Measurements from ENCODE around the gene NIPAL1.

The NIPAL1 gene

DNA sequence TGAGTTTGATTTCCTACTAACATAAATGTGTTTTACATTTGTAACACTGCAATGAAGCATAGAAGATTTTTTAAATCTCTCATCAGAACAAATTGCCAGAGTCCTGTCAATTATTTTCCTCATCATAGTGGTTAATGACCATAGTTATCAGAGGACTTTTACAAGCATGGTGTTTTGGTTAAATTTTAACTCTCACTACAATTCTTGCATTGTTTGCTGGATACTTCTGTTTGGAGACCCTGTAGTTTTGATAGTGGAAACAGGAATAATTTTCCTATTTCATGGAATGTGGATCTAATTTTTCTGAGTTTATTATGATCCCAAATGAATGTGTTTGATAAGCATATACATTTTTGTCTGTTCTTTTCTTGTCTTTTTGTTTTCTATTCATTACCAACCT lies 16.8 kb downstream of the NIPAL1 start:
- Mint-ChIP-seq H3K27ac (no peak overlapping the region), H3K9me3 (no peaks in the 10 kb centered on the region)
- intact Hi-C loops (cut with micrococcal nuclease): loop anchor here (5.0 kb wide), 1 partner anchor 54 kb away; no protein-coding TSS in a partner anchor

DNA sequence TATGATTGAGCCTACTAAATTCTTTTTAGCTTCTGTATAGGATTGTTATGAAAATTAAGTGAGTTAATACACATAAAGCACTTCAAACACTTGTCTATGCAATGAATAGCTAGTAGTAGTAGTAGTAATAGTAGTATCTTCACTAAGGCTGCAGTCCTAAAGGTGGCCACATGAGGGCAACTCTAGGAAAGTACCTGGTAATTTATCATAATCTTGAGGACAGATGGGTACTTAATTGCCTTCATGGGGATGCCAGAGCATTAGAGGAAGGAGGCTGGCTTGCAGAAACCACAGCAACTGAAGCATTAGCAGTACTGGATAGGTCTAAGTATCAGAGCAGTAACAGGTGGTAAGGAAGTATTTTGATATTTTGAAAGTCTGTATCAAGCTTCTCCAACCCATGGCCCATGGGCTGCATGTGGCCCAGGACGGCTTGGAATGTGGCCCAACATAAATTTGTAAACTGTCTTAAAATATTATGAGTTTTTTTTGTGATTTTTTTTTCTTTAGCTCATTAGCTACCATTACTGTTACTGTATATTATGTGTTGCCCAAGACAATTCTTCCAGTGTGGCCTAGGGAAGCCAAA lies 17.3 kb downstream of the NIPAL1 start:
- no peak overlapping the region for H3K27ac Mint-ChIP-seq
- peaks cover 14% of the 10 kb centered on the region for H3K4me1 Mint-ChIP-seq (ENCODE audit: low read depth)
- intact Hi-C loops (cut with micrococcal nuclease): loop anchor here (5.0 kb wide), 1 partner anchor 53 kb away; no protein-coding TSS in a partner anchor
- H3K27me3 Mint-ChIP-seq: peaks cover 11% of the 10 kb centered on the region
- no peaks in the 10 kb centered on the region for H3K36me3 Mint-ChIP-seq (ENCODE audit: low read depth)
- no peak overlapping the region for H3K4me3 Mint-ChIP-seq
- no peaks in the 10 kb centered on the region for H3K9me3 Mint-ChIP-seq

More for the DNA sequence above, 16.8 kb downstream of the NIPAL1 start:
- Mint-ChIP-seq H3K4me3 (no peak overlapping the region), H3K36me3 (ENCODE audit: low read depth) (no peaks in the 10 kb centered on the region), H3K4me1 (ENCODE audit: low read depth) (peaks cover 18% of the 10 kb centered on the region), H3K27me3 (peaks cover 11% of the 10 kb centered on the region)

DNA sequence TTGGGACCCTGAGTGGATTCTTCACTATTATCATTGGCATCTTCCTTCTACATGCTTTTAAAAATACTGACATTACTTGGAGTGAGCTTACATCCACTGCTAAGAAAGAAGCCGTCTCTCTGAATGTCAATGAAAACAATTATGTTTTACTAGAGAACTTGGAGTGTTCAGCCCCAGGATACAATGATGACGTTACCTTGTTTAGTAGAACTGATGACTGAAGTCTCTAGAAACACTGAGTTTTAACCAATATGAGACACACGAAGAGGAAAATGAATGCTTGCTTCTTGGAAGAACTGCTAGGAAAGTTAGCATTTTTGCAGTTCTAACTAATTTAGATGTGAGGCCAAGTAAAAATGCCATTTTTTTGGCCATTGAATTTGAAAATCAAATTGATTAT lies 19.4 kb downstream of the NIPAL1 start:
- no peak overlapping the region for H3K27ac Mint-ChIP-seq
- H3K27me3 Mint-ChIP-seq: peaks cover 13% of the 10 kb centered on the region
- H3K4me1 Mint-ChIP-seq (ENCODE audit: low read depth): peaks cover 10% of the 10 kb centered on the region
- H3K4me3 Mint-ChIP-seq: no peak overlapping the region
- intact Hi-C loops (cut with micrococcal nuclease): no loop called here
- no peaks in the 10 kb centered on the region for H3K9me3 Mint-ChIP-seq
- no peaks in the 10 kb centered on the region for H3K36me3 Mint-ChIP-seq (ENCODE audit: low read depth)

DNA sequence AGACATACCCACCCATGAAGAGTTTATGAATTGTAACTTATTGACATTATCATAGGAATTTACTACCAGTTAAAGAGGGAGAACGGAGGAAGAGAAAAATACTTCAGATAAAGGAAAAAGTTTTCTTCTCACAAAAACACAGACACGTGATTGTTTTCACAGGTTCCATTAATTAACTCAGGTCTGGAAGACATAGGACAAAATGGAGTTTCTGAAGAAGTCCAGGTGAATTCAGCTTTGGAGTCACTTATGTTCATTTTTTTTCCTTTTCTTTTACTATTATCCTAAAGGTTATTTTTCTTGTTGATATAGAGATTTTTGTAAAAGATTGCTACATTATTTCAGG lies 20.5 kb downstream of the NIPAL1 start:
- peaks cover 21% of the 10 kb centered on the region for H3K27me3 Mint-ChIP-seq
- no peaks in the 10 kb centered on the region for H3K36me3 Mint-ChIP-seq (ENCODE audit: low read depth)
- H3K4me1 Mint-ChIP-seq (ENCODE audit: low read depth): peaks cover 10% of the 10 kb centered on the region
- H3K4me3 Mint-ChIP-seq: no peak overlapping the region
- intact Hi-C loops (cut with micrococcal nuclease): no loop called here
- no peaks in the 10 kb centered on the region for H3K9me3 Mint-ChIP-seq
- no peak overlapping the region for H3K27ac Mint-ChIP-seq

DNA sequence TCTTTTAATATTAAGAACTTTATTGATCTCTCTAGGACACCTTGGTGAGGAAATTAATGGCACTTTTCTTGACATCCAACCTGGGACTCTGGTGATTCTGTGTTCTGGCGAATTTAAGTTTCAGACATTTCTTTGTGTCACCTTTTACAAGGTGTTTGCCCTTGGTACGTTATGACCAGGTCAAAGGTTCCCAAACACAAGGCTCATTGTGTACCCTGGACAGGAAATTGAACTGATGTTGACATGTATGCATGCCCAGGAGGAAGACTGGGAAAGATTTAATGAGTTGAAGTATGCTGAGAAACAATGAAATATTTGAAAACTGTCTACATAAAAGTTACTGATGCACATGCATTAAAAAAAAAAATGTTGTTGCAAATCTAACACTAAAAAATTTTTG lies 22.1 kb downstream of the NIPAL1 start:
- Mint-ChIP-seq H3K36me3 (ENCODE audit: low read depth) (no peaks in the 10 kb centered on the region), H3K27ac (no peak overlapping the region), H3K9me3 (no peaks in the 10 kb centered on the region), H3K27me3 (peaks cover 31% of the 10 kb centered on the region), H3K4me3 (no peak overlapping the region), H3K4me1 (ENCODE audit: low read depth) (peaks cover 15% of the 10 kb centered on the region)
- intact Hi-C loops (cut with micrococcal nuclease): no loop called here

DNA sequence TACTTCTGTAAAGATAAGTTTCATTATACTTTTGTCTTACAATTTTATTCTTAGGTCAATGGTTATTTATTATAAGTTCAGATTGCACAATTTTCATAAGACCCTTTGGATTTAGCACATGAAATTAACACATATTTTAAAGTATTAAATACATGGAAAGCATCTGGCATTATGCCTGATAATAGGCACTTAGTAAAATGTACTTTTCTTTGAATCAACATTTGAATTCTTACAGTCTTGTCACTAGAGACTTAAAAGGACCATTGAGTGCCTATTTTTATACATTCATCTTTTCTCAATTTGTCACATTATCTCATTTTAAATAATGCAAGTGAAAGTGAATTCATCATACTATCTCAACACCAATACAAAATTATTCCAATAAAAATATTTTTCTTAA lies 23.0 kb downstream of the NIPAL1 start:
- Mint-ChIP-seq H3K4me1 (ENCODE audit: low read depth) (peaks cover 15% of the 10 kb centered on the region), H3K4me3 (no peak overlapping the region), H3K9me3 (no peaks in the 10 kb centered on the region), H3K36me3 (ENCODE audit: low read depth) (no peaks in the 10 kb centered on the region), H3K27me3 (peaks cover 37% of the 10 kb centered on the region), H3K27ac (no peak overlapping the region)
- intact Hi-C loops (cut with micrococcal nuclease): no loop called here

DNA sequence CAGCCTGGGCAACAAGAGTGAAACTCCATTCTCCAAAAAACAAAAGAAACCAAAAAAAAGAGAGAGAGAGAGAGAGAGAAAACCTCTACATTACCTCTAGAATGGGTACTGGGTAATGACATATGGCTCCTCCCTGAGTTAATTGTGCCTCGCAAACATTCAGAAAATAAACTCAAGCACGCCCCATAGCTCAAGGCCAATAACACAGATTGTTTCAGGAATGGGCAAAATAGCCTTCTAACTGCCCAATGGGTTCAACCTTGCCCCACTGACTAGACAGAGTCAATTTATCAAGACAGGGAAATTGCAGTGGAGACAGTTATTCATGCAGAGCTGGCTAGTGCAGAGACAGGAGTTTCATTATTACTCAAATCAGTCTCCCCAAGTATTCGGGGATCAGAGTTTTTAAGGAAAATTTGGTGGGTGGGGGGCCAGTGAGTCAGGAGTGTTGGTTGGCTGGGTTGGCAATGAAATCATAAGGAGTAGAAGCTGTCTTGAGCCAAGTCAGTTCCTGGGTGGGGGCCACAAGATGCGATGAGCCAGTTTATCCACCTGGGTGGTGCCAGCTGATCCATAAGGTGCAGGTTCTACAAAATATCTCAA lies 25.1 kb downstream of the NIPAL1 start:
- Mint-ChIP-seq H3K4me1 (ENCODE audit: low read depth) (peaks cover 21% of the 10 kb centered on the region), H3K27ac (no peak overlapping the region), H3K4me3 (no peak overlapping the region), H3K27me3 (peaks cover 50% of the 10 kb centered on the region), H3K36me3 (ENCODE audit: low read depth) (no peaks in the 10 kb centered on the region), H3K9me3 (no peaks in the 10 kb centered on the region)
- intact Hi-C loops (cut with micrococcal nuclease): no loop called here

DNA sequence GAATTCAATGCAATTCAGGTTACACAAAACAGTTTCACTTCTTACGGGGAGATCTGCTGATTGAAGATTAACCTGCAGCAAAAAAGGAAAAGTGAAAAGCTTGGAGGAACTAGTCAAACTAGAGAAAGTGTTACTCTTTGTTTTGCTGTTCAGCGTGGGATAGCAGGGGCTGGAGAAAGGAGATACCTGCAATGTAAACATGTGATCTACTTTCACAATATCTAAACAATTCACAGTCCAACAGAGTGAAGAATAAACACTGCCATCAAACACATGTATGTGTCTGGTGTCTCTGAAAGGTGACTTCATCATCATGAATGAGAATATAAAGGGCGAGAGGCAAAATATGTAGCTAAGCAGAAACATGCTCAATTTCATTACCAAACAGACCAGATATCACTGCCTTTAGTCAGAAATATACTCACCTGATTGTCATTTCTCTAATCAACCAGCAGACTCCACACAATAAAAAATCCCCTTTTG lies 26.4 kb downstream of the NIPAL1 start:
- H3K27me3 Mint-ChIP-seq: peaks cover 63% of the 10 kb centered on the region
- intact Hi-C loops (cut with micrococcal nuclease): no loop called here
- no peak overlapping the region for H3K4me3 Mint-ChIP-seq
- H3K36me3 Mint-ChIP-seq (ENCODE audit: low read depth): no peaks in the 10 kb centered on the region
- no peak overlapping the region for H3K27ac Mint-ChIP-seq
- no peaks in the 10 kb centered on the region for H3K9me3 Mint-ChIP-seq
- peaks cover 29% of the 10 kb centered on the region for H3K4me1 Mint-ChIP-seq (ENCODE audit: low read depth)

DNA sequence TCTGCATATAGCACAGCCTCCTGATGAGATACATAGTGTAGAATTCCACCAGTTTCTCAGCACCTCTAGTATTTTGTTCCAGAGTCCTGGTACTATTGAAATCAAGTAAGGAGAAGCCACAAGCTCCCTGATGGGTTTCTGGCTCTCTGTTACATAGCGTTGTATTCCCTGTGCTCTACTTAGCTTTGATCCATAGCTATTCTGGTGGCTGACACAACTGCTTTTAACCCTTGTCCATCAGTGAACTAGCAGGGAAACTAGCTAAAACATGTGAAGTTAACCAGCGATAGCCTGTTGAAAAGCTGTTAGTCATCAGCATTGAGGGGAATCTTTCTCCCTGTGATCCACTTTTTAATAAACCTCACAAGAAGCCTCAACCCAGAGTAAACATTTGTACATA lies 26.9 kb downstream of the NIPAL1 start:
- Mint-ChIP-seq H3K27ac (no peak overlapping the region), H3K27me3 (peaks cover 64% of the 10 kb centered on the region), H3K4me1 (ENCODE audit: low read depth) (peaks cover 32% of the 10 kb centered on the region), H3K9me3 (no peaks in the 10 kb centered on the region), H3K4me3 (no peak overlapping the region), H3K36me3 (ENCODE audit: low read depth) (no peaks in the 10 kb centered on the region)
- intact Hi-C loops (cut with micrococcal nuclease): no loop called here

DNA sequence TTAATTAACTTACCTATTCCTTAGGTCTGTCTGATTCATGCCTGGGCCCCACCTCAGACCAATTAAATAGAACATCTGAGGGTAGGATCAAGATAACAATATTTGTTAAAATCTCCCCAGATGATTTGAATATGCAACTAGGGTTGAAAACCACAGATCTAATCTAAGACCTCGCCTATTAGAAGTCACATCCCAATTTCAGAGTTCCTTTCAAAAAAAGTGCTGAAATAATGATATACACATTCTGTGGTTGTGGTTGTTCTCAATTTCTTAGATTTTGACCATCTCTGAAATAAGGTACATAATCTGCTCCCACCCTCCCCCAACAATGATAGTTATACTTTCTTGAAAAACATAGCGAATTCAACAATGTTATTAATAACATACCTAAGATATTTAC lies 27.7 kb downstream of the NIPAL1 start:
- intact Hi-C loops (cut with micrococcal nuclease): no loop called here
- peaks cover 34% of the 10 kb centered on the region for H3K4me1 Mint-ChIP-seq (ENCODE audit: low read depth)
- no peaks in the 10 kb centered on the region for H3K9me3 Mint-ChIP-seq
- peaks cover 72% of the 10 kb centered on the region for H3K27me3 Mint-ChIP-seq
- H3K4me3 Mint-ChIP-seq: no peak overlapping the region
- H3K36me3 Mint-ChIP-seq (ENCODE audit: low read depth): no peaks in the 10 kb centered on the region
- no peak overlapping the region for H3K27ac Mint-ChIP-seq

DNA sequence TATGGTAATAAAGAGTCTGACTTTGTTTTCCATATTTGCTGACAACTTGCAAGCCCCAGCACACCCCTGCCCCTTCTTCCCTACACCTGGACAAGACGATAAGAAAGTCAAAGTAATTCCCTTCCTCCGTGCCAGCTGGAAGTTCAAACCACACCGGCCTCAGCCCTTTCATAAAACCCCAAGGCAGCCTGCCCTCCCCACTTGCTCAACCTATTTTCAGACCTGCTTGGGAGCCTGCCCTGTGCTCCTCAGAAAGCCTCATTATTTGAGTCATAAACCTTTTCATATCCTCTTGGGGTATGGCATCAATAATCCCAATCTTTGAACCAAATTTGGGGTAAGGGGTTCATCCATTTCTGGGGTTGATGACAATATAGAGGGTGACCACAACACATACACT lies 29.5 kb downstream of the NIPAL1 start:
- H3K36me3 Mint-ChIP-seq (ENCODE audit: low read depth): no peaks in the 10 kb centered on the region
- H3K27ac Mint-ChIP-seq: no peak overlapping the region
- peaks cover 84% of the 10 kb centered on the region for H3K27me3 Mint-ChIP-seq
- no peaks in the 10 kb centered on the region for H3K9me3 Mint-ChIP-seq
- H3K4me3 Mint-ChIP-seq: no peak overlapping the region
- H3K4me1 Mint-ChIP-seq (ENCODE audit: low read depth): peaks cover 39% of the 10 kb centered on the region
- intact Hi-C loops (cut with micrococcal nuclease): no loop called here

DNA sequence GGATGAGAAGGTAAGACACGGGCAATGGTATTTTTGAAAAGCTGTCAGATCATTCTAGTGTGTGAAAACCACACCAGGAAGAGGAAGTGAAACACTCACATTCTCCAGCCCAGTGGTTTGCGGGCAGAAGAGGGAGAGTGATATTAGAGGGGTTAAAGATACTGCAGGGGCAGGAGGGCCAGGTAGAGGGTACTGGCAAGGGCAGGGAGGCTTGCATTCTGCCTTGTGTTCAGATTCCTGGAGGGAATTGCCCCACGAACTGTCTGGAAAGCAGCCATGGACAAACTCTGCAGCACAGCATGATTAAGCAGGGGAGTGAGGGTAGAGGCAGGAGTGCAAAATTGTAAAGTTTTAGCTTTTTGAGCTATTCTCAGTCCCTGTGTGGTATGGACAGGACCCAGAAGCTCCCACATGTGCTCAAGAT lies 30.9 kb downstream of the NIPAL1 start:
- H3K27me3 Mint-ChIP-seq: peaks cover 78% of the 10 kb centered on the region
- H3K4me3 Mint-ChIP-seq: no peak overlapping the region
- no peaks in the 10 kb centered on the region for H3K9me3 Mint-ChIP-seq
- H3K4me1 Mint-ChIP-seq (ENCODE audit: low read depth): peaks cover 39% of the 10 kb centered on the region
- intact Hi-C loops (cut with micrococcal nuclease): no loop called here
- no peaks in the 10 kb centered on the region for H3K36me3 Mint-ChIP-seq (ENCODE audit: low read depth)
- H3K27ac Mint-ChIP-seq: no peak overlapping the region

DNA sequence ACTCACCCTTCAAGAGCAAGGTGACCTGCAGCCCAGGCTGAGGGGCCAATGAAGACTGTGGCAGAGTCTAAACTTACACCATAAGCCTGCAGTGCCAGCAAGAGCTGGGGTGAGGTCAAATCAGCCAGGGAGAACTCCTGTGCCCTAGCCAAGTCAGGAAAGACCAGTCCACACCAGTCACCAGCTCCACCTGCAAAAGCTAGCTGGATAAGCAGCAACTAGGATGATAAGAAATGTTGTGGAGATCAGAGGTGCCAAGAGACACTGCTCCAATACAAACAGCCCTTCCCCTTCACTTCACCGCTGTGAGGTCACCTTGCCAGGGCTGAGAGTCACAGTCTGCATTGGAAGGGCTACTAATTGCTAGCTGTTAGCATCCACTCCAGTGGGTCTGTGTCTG lies 31.3 kb downstream of the NIPAL1 start:
- Mint-ChIP-seq H3K36me3 (ENCODE audit: low read depth) (no peaks in the 10 kb centered on the region), H3K4me3 (no peak overlapping the region), H3K4me1 (ENCODE audit: low read depth) (peaks cover 35% of the 10 kb centered on the region), H3K27me3 (peaks cover 74% of the 10 kb centered on the region), H3K27ac (no peak overlapping the region), H3K9me3 (no peaks in the 10 kb centered on the region)
- intact Hi-C loops (cut with micrococcal nuclease): no loop called here

DNA sequence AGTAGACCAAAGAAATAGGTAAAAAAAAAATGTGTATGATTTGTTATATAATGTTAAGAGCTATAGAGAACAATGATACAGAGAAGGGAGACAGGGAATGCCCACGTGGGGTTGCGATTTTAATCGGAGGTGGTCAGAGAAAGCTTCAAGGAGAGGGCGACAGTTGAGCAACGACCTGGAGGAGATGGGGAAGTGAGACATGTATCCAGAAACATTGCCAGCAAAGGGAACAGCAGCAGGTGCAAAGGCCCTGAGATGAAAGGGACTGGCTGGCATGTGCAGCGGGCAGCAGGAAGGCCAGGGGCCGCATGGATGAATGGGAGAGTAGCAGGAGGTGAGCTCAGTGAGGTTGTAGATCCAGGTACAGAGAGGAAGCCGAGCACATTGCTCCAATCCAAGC lies 32.9 kb downstream of the NIPAL1 start:
- H3K4me1 Mint-ChIP-seq (ENCODE audit: low read depth): peaks cover 33% of the 10 kb centered on the region
- intact Hi-C loops (cut with micrococcal nuclease): no loop called here
- H3K27ac Mint-ChIP-seq: no peak overlapping the region
- no peak overlapping the region for H3K4me3 Mint-ChIP-seq
- H3K36me3 Mint-ChIP-seq (ENCODE audit: low read depth): no peaks in the 10 kb centered on the region
- no peaks in the 10 kb centered on the region for H3K9me3 Mint-ChIP-seq
- peaks cover 61% of the 10 kb centered on the region for H3K27me3 Mint-ChIP-seq

DNA sequence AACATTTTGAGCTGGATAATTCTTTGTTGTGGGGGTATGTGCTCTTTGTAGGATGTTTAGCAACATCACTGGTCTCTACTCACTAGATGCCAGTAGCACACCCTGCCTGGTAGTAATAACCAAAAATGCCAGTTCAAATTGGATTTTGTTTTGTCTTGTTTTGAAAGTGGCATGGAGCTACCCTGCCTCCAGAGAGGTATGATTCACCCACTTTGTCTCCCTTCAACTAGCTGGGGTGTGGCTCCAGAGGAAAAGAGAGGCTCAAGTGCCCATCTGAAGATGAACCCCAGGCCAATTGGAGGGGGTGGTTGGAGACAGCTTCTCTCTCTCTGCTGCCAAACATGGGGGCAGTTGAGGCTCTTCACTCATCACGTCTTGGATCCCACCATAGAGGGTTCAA lies 34.5 kb downstream of the NIPAL1 start:
- H3K4me1 Mint-ChIP-seq (ENCODE audit: low read depth): peaks cover 29% of the 10 kb centered on the region
- H3K27me3 Mint-ChIP-seq: peaks cover 51% of the 10 kb centered on the region
- intact Hi-C loops (cut with micrococcal nuclease): no loop called here
- no peaks in the 10 kb centered on the region for H3K9me3 Mint-ChIP-seq
- H3K36me3 Mint-ChIP-seq (ENCODE audit: low read depth): no peaks in the 10 kb centered on the region
- H3K4me3 Mint-ChIP-seq: no peak overlapping the region
- no peak overlapping the region for H3K27ac Mint-ChIP-seq

Data from dendritic cell treated with granulocyte-macrophage colony-stimulating factor and Interleukin-4, amounts not matched to agents 40 ng/mL and 50 ng/mL, for 4 days (primary cell).